Sigmoid colon (tissue), 4 donors: ENCODE data around the gene ENDOV.

Experiments
- EP300 ChIP-seq, 4 donors: sonication (generic); formaldehyde crosslinking; IDR thresholded peaks; one replicate each; pipeline ENCODE4 v1.6.1; 2017; ENCODE audit warnings: antibody characterized with exemption in 4 of 4
- POLR2AphosphoS5 ChIP-seq, 4 donors: sonication (generic); formaldehyde crosslinking; IDR thresholded peaks; one replicate each; pipeline ENCODE4 v1.6.1; 2017; ENCODE audit warnings: antibody characterized with exemption in 4 of 4
- TF ChIP-seq, protein P1 (sequence below), 4 experiments: fragments of 450-650 bp in 3 of 4; fragments of 200-600 bp in 1 of 4; IDR thresholded peaks; one replicate each; pipeline ENCODE4 v1.5.1; 2016 to 2019; ENCODE audit warnings: antibody characterized with exemption in 4 of 4, mild to moderate bottlenecking in 3 of 4, moderate library complexity in 2 of 4

DNA sequence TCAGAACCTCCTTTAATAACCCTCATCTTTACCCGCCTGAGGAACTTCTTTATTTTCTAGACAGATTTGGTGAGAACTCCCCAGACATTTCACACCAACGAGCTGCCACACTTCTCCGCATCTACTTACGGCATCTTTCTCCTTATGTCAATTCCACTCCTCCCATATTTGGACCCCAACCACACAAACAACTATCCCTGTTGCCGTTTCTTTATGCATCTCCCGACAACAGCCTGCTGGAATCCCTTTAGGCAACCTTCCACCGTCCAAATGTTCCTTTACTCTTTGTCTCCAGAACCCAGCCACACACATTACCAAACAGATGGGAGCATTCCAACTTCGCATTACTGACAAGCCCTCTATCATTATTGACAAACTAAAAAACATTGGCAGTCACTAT, 8.8 kb upstream of the ENDOV start:
- TF ChIP-seq, protein P1, sequence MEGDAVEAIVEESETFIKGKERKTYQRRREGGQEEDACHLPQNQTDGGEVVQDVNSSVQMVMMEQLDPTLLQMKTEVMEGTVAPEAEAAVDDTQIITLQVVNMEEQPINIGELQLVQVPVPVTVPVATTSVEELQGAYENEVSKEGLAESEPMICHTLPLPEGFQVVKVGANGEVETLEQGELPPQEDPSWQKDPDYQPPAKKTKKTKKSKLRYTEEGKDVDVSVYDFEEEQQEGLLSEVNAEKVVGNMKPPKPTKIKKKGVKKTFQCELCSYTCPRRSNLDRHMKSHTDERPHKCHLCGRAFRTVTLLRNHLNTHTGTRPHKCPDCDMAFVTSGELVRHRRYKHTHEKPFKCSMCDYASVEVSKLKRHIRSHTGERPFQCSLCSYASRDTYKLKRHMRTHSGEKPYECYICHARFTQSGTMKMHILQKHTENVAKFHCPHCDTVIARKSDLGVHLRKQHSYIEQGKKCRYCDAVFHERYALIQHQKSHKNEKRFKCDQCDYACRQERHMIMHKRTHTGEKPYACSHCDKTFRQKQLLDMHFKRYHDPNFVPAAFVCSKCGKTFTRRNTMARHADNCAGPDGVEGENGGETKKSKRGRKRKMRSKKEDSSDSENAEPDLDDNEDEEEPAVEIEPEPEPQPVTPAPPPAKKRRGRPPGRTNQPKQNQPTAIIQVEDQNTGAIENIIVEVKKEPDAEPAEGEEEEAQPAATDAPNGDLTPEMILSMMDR (IDR thresholded peaks at IDR 0.05): no peak
- TF ChIP-seq EP300 (IDR thresholded peaks at IDR 0.05) (no peak), POLR2AphosphoS5 (IDR thresholded peaks at IDR 0.05) (no peak)
